ENCODE results near the gene RHBDD2.
"Not testable (repeated sequence)": the region's sequence is repeated elsewhere in the genome, so short reads cannot be mapped to it uniquely, and the experiment has no call there.

The RHBDD2 gene

GRCh38 chr7:75888464-75889222 lies 9.8 kb downstream of the RHBDD2 start:
- no peak for DNase-seq (ENCODE audit: low read depth in 2 of 3, low spot score in 2 of 3)

- DNase-seq (ENCODE audit: low read depth in 2 of 3, low spot score in 2 of 3): no peak
These were observed 10.5 kb downstream of the RHBDD2 start for GRCh38 chr7:75889223-75889825.

- DNase-seq (ENCODE audit: low read depth in 2 of 3, low spot score in 2 of 3): no peak
These were observed 11.0 kb downstream of the RHBDD2 start for GRCh38 chr7:75889826-75890225.

GRCh38 chr7:75891237-75891636 lies 12.4 kb downstream of the RHBDD2 start:
- DNase-seq (ENCODE audit: low read depth in 2 of 3, low spot score in 2 of 3): not testable (repeated sequence)

- no peak for DNase-seq (ENCODE audit: low read depth in 2 of 3, low spot score in 2 of 3)
These were observed 13.1 kb downstream of the RHBDD2 start for GRCh38 chr7:75891815-75892411.

GRCh38 chr7:75892634-75893272 lies 13.9 kb downstream of the RHBDD2 start:
- DNase-seq (ENCODE audit: low read depth in 2 of 3, low spot score in 2 of 3): no peak

- DNase-seq (ENCODE audit: low read depth in 2 of 3, low spot score in 2 of 3): no peak
These were observed 18.0 kb downstream of the RHBDD2 start for GRCh38 chr7:75896803-75897327.

GRCh38 chr7:75900617-75901315 lies 21.9 kb downstream of the RHBDD2 start:
- DNase-seq (ENCODE audit: low read depth in 2 of 3, low spot score in 2 of 3): no peak

GRCh38 chr7:75905785-75906604 lies 27.2 kb downstream of the RHBDD2 start:
- no peak for DNase-seq (ENCODE audit: low read depth in 2 of 3, low spot score in 2 of 3)

GRCh38 chr7:75906991-75907667 lies 28.3 kb downstream of the RHBDD2 start:
- DNase-seq (ENCODE audit: low read depth in 2 of 3, low spot score in 2 of 3): no peak

GRCh38 chr7:75907668-75908039 lies 28.8 kb downstream of the RHBDD2 start:
- not testable (repeated sequence) for DNase-seq (ENCODE audit: low read depth in 2 of 3, low spot score in 2 of 3)

- no peak for DNase-seq (ENCODE audit: low read depth in 2 of 3, low spot score in 2 of 3)
These were observed 30.8 kb downstream of the RHBDD2 start for GRCh38 chr7:75909521-75910132.

GRCh38 chr7:75911186-75911585 lies 32.4 kb downstream of the RHBDD2 start:
- not testable (repeated sequence) for DNase-seq (ENCODE audit: low read depth in 2 of 3, low spot score in 2 of 3)

GRCh38 chr7:75913437-75913836 lies 34.6 kb downstream of the RHBDD2 start:
- no peak for DNase-seq (ENCODE audit: low read depth in 2 of 3, low spot score in 2 of 3)

GRCh38 chr7:75914169-75914654 lies 35.4 kb downstream of the RHBDD2 start:
- DNase-seq (ENCODE audit: low read depth in 2 of 3, low spot score in 2 of 3): no peak

GRCh38 chr7:75914655-75915415 lies 36.0 kb downstream of the RHBDD2 start, which contains the start of gene POR:
Gene POR (plus strand): TSS chr7:75915155. CDS start chr7:75954002, 38,847 bp downstream.
- peak; percentile 94 to 97 (median 95) for DNase-seq (ENCODE audit: low read depth in 2 of 3, low spot score in 2 of 3)

GRCh38 chr7:75915416-75916156 lies 36.8 kb downstream of the RHBDD2 start:
- no peak for DNase-seq (ENCODE audit: low read depth in 2 of 3, low spot score in 2 of 3)

Data from activated CD8-positive, alpha-beta memory T cell treated with anti-CD3 and anti-CD28 coated beads for 48 hours (primary cell).